NB4 (cell line): Measurements from ENCODE around the gene TRIM71.
A peak's percentile ranks its signal among the peaks of the same experiment; 100 is the strongest.

ENCODE experiments used
- DNase-seq: peaks from one replicate; pipeline ENCODE4 v3.0.0; 2010; ENCODE audit warnings: low read depth
- H3K4me3 ChIP-seq: one replicate; pipeline ENCODE4 v1.5.1; 2011; ENCODE audit warnings: mild to moderate bottlenecking, low read depth, low read length, moderate library complexity
- CTCF ChIP-seq: IDR thresholded peaks from one replicate; pipeline ENCODE4 v1.5.1; 2012; ENCODE audit warnings: low read depth, low read length
- MAX ChIP-seq: IDR thresholded peaks from 2 replicates; pipeline ENCODE4 v1.6.1; 2011; ENCODE audit warnings: low read depth, low read length
- MYC ChIP-seq: IDR thresholded peaks from 2 replicates; pipeline ENCODE4 v1.6.1; 2011; ENCODE audit warnings: low read depth, low read length
- POLR2A ChIP-seq: IDR thresholded peaks from 2 replicates; pipeline ENCODE4 v1.6.1; 2011; ENCODE audit warnings: mild to moderate bottlenecking; ENCODE audit not compliant: insufficient read length; ENCODE audit errors: extremely low read depth

The TRIM71 gene

GRCh38 chr3:32884591-32884990, 66.8 kb downstream of the TRIM71 start:
- TF ChIP-seq POLR2A (no peak), CTCF (no peak), MAX (no peak), MYC (no peak)
- DNase-seq = no peak

DNA sequence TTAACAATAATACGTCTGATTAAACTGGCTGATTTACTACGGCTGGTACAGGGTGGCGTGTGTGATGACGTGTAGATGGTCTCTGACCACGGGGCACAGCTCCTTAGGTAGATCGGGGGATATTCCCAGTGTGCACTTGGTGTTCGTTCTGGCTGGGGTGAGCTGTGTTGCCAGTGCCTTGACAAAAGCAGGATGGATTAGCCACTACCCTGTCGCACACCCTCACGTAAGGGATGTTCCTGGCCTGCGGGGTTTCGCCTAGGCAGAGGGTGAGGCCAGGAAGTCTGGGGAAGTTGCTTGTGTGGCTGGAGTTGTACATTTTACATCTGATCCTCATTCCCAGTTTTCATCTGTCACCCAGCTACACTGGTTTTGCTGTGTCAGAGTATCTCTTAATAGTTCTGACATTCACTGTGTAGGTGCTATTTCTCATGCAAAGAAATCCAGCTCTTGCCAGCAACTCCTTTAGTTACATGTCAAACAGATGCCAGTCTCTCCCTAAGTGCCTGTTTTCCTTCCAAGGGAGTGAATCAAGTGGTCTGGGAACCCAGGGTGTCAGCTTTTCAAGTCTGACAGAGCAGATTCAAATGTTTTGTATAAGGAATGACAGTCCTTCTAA, 67.6 kb downstream of the TRIM71 start:
- no peak overlapping the region for H3K4me3 ChIP-seq
- no peak for TF ChIP-seq POLR2A
- no peak for TF ChIP-seq CTCF
- no peak for TF ChIP-seq MAX
- TF ChIP-seq MYC = no peak
- no peak for DNase-seq

More at GRCh38 chr3:32884591-32884990, 66.8 kb downstream of the TRIM71 start:
- H3K4me3 ChIP-seq = no peak overlapping the region

DNA sequence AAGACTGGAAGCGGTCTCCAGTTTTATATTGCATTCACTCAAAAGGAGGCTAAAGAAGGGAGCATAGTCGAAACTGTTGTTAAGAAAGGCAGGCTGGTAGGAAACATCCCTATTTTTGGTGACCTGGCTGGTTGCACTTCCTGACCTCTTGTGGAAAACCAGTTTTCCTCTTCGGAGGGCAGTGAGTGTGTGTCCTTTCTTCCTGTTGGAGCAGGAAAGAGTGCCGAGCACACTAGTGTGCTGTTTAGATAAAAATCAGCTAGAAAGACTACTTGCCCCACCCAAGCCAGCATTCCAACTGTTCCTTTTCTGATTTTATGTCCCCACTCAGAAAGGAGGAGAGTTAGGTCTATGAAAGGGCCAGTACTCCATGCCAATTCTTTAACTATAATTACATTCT, 68.5 kb downstream of the TRIM71 start:
- no peak for DNase-seq
- TF ChIP-seq POLR2A (no peak), CTCF (no peak), MAX (no peak), MYC (no peak)
- no peak overlapping the region for H3K4me3 ChIP-seq

- TF ChIP-seq CTCF (no peak), MYC (no peak), MAX (no peak), POLR2A (no peak)
- DNase-seq = no peak
Observed at GRCh38 chr3:32886911-32887310, 69.1 kb downstream of the TRIM71 start.

DNA sequence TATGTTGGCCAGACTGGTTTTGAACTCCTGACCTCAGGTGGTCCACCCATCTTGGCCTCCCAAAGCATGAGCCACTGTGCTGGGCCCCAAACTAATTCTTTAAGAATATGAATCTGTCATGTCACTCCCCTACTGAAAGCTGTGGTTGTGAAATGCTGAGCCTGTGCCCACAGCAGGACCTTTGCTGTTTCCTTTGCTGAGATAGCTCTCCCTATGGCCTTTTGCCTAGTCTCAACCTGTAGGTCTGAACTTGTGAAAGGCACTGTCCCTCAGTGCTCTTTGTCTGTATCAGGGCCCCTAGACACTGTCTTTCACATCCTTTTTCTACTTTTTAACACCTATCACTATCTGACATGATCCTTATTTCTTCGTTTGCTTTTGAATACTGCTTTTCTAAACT, 70.9 kb downstream of the TRIM71 start:
- no peak overlapping the region for H3K4me3 ChIP-seq
- DNase-seq = peak; percentile 42
- TF ChIP-seq MYC = no peak
- no peak for TF ChIP-seq CTCF
- TF ChIP-seq POLR2A = no peak
- TF ChIP-seq MAX = no peak

More at GRCh38 chr3:32886911-32887310, 69.1 kb downstream of the TRIM71 start:
- no peak overlapping the region for H3K4me3 ChIP-seq
